GM12873 (cell line): ENCODE measurements around the gene PPP6R2.

ENCODE experiments used
- CTCF ChIP-seq: IDR thresholded peaks from 2 replicates; pipeline ENCODE4 v1.5.1; 2012; ENCODE audit warnings: low read depth, mild to moderate bottlenecking, moderate library complexity, low read length, control low read depth; ENCODE audit not compliant: insufficient read depth; ENCODE audit errors: missing control alignments

Gene PPP6R2

GRCh38 chr22:50338860-50339462, 4.2 kb upstream of the PPP6R2 start:
- no peak for TF ChIP-seq CTCF

- TF ChIP-seq CTCF: no peak
Observed at GRCh38 chr22:50339945-50340879, 2.9 kb upstream of the PPP6R2 start.

- TF ChIP-seq CTCF: peak; percentile 91
Observed at GRCh38 chr22:50341977-50342650, 1.0 kb upstream of the PPP6R2 start.

- no peak for TF ChIP-seq CTCF
Observed at GRCh38 chr22:50343541-50343935, 411 bp downstream of the PPP6R2 start.

GRCh38 chr22:50346470-50346869, 3.3 kb downstream of the PPP6R2 start:
- no peak for TF ChIP-seq CTCF

- TF ChIP-seq CTCF: no peak
Observed at GRCh38 chr22:50347157-50347556, 4.0 kb downstream of the PPP6R2 start.

GRCh38 chr22:50348058-50348457, 4.9 kb downstream of the PPP6R2 start:
- TF ChIP-seq CTCF: no peak
